K562 (cell line): Measurements from ENCODE around the gene RHO.

Experiments used
- CHD4 ChIP-seq: fragments of 200-600 bp; sonication (generic); IDR thresholded peaks from 3 replicates; pipeline ENCODE4 v1.6.1; 2012; ENCODE audit warnings: low read depth, mild to moderate bottlenecking, mixed read lengths, low read length, inconsistent platforms; ENCODE audit not compliant: insufficient read depth, insufficient replicate concordance, poor library complexity, severe bottlenecking
- FOXA1 ChIP-seq: fragments of 450-650 bp; IDR thresholded peaks from 2 replicates; pipeline ENCODE4 v1.6.1; 2016; ENCODE audit warnings: mild to moderate bottlenecking, borderline replicate concordance
- ZNF785 ChIP-seq: fragments of 250-450 bp; sonication (Bioruptor Pico); IDR thresholded peaks from 2 replicates; pipeline ENCODE4 v1.4.0; 2020; ENCODE audit warnings: mild to moderate bottlenecking
- TF ChIP-seq, protein P1 (sequence below): fragments of 450-650 bp; IDR thresholded peaks from 2 replicates; pipeline ENCODE4 v1.6.1; 2016; ENCODE audit warnings: antibody characterized with exemption
- TF ChIP-seq, protein P2 (sequence below), 2 experiments: fragments of 450-650 bp; formaldehyde crosslinking in 1 of 2; IDR thresholded peaks; 2 replicates each; pipeline versions ENCODE4 v1.4.0 to v1.6.1; 2014 to 2020; ENCODE audit warnings: mild to moderate bottlenecking in 2 of 2, borderline replicate concordance in 1 of 2, low read depth in 1 of 2

DNA sequence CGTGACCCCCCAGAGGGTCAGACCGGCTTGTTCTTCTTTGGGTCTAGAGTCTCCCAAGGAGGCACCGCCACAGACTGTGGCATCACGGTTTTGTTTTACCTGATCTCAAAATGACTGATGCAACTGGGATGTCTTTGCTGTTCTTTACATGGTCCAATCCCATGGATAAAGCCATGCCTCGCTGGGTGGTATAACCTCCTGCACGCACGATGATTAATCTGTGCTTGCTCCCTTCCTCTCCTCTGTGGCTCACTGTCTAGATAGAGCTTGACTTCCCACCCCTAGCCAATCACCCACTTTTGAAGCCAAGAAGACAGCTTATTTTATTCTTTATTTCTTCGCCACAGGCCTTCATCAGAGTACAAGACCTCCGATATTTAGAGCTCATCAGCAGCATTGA, 36.6 kb upstream of the RHO start:
- TF ChIP-seq, protein P1, sequence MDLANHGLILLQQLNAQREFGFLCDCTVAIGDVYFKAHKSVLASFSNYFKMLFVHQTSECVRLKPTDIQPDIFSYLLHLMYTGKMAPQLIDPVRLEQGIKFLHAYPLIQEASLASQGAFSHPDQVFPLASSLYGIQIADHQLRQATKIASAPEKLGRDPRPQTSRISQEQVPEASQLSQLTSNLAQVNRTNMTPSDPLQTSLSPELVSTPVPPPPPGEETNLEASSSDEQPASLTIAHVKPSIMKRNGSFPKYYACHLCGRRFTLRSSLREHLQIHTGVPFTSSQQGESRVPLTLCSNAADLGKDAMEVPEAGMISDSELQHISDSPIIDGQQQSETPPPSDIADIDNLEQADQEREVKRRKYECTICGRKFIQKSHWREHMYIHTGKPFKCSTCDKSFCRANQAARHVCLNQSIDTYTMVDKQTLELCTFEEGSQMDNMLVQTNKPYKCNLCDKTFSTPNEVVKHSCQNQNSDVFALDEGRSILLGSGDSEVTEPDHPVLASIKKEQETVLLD: no peak
- TF ChIP-seq ZNF785: no peak
- TF ChIP-seq CHD4: no peak
- TF ChIP-seq FOXA1: no peak
- TF ChIP-seq, protein P2, sequence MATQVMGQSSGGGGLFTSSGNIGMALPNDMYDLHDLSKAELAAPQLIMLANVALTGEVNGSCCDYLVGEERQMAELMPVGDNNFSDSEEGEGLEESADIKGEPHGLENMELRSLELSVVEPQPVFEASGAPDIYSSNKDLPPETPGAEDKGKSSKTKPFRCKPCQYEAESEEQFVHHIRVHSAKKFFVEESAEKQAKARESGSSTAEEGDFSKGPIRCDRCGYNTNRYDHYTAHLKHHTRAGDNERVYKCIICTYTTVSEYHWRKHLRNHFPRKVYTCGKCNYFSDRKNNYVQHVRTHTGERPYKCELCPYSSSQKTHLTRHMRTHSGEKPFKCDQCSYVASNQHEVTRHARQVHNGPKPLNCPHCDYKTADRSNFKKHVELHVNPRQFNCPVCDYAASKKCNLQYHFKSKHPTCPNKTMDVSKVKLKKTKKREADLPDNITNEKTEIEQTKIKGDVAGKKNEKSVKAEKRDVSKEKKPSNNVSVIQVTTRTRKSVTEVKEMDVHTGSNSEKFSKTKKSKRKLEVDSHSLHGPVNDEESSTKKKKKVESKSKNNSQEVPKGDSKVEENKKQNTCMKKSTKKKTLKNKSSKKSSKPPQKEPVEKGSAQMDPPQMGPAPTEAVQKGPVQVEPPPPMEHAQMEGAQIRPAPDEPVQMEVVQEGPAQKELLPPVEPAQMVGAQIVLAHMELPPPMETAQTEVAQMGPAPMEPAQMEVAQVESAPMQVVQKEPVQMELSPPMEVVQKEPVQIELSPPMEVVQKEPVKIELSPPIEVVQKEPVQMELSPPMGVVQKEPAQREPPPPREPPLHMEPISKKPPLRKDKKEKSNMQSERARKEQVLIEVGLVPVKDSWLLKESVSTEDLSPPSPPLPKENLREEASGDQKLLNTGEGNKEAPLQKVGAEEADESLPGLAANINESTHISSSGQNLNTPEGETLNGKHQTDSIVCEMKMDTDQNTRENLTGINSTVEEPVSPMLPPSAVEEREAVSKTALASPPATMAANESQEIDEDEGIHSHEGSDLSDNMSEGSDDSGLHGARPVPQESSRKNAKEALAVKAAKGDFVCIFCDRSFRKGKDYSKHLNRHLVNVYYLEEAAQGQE (IDR thresholded peaks at IDR 0.05; ENCODE audit: borderline replicate concordance): no peak
- TF ChIP-seq, protein P2 (CRISPR knock-in tag; IDR thresholded peaks at IDR 0.05; ENCODE audit: low read depth): no peak
